Islet of Langerhans (tissue), 1 donor: ENCODE measurements around the gene TSPAN14.

Source experiments
- FAIRE-seq: peaks from one replicate; lab custom pipeline; 2011; peaks lifted over from hg19 to GRCh38; lab: Jason Lieb, UNC

The TSPAN14 gene

DNA sequence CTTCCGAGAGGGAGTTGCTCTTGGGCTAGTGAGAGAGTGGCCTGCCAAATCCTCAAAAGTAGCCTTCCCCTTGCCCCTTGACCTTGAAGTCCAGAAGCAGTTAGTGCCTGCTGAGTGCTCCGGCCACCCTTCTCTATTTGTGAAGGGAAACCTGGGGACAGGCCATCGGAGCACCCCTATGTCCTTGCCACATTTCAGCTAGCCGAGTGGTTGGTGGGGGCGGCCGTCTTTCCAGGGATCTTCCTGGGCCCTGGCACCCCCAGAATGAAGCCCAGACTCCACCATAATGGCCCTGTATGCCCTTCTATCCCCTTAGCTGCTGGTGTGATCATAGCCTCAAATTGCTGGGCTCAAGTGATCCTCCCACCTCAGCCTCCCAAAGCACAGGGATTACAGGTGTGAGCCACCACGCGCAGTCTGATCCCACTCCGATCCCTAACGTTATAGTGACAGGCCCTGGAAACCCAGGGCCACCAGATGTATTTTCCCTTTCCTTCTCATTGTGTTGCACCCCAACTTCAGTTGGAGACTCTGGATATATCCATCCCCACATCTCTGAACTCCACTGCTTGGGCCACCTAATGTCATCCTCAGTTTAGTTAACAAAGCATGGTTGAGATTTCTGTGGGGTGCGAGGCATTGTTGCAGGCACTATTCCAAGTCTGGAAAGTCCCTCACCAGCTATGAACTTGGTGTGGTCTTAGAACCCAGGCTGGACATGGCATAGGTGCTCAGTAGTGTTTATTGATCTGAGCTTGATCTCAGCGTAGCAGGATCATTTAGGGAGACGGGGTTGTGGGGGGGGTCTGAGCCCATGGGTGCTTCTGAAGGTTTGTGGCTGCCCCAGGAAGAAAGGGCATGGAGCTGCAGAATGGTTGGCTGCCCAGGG lies 1.6 kb downstream of the TSPAN14 start:
- FAIRE-seq: no peak

DNA sequence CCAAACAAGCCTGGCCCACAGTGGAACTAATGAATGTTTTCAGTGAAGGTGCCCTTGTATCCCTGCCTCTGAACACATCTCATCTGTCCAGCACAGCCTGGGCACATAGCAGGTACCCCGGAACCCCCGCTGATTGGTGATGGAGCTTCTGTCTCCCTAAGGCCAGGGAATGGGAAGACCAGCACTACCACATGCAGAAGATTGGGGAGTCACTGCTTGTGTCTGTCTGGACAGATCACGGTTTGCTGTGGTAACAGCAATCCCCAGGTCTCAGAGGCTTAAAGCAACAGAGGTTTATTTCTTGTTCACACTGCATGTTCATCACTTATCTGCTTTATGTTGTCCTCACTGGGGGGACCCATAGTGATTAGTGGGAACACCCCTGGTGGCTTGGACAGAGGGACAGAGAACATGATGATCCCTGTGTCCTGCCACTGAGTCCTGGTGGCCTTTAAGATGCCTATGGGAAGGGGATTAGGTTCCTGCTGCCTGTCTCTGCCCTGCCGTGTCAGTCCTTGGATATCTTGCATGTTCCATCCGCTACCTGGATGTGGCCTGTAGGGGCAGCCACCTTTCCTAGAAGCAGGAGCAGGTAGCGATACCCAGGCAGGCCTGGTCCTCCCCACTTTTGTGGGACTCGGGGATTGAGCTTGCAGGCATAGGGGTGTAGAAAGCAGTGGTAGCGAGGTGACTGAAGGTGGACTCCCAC lies 3.6 kb downstream of the TSPAN14 start:
- no peak for FAIRE-seq

GRCh38 chr10:80458263-80458625 lies 4.1 kb downstream of the TSPAN14 start:
- no peak for FAIRE-seq

- no peak for FAIRE-seq
These were observed 4.5 kb downstream of the TSPAN14 start for GRCh38 chr10:80458638-80459037.

DNA sequence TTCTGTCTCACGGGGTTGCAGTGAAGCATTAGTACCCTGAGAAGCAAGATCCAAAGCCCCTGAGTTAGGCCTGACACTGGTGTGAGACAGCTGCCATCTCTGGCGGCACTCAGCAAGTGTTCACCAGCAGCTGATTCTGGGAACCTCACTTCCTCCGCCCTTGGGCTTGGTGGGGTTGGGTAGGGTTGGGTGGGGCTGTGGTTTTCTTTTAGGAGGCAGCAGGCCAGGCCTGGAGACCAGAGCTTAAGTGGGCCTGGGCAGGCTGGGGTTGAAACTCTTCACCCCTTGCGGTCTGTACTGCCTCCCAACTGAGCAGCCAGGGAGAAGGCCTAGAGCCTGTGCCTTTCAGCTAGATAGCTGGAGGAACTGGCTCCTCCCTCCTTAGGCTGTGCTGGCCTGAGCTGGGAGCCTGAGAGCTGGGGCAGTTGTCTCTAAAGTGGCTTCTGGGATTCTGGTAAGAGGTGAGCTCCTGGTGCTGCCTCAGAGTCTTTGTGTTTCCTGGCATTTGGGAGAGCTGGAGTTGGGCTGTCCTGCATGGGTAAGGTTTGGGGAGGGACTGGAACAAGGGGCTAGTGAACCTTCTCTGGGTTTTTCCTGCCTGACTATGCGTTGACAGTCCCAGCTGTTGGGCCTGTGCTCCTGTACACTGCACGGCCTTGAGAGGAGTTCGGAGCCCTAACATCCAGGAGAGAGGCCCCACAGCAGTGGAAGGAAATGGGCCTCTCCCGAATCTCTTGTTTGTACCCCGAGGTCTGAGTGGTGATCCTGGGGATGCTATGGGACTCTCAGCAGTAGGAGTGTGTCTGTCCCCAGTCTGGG lies 5.1 kb downstream of the TSPAN14 start:
- FAIRE-seq: no peak

GRCh38 chr10:80460399-80461207 lies 6.5 kb downstream of the TSPAN14 start:
- no peak for FAIRE-seq

- no peak for FAIRE-seq
These were observed 7.4 kb downstream of the TSPAN14 start for GRCh38 chr10:80461208-80462183.

DNA sequence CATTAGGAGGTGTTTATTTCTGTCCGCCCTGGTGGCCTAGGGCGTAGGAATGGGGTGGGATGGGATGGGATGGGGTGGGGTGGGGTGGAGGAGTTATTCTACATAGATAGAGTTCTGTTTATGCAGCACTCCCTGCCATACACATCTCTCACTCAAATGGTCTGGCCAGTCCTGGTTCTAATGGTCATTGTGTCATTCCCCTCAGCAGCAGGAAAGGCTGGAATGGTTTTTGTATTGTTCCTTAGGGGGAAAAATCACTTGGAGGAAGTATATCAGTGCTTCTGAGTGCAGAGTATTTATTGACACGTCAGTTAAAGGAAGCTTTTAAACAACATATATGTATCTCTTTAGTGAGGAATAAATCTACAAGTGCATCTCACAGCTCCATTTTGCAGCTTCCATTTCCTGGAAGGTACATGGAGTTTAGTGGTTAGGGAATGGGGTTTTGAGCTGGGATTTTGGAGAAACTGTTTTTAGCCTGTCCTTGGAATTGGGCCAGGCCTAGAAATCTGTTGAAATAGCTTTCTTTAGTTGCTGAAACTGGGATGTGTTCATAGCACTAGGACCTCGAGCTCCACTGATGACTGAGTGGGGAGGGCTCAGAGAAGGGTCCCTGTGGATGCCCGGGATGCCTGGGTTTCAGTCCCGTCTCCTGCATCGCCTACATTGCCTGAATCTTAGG lies 8.3 kb downstream of the TSPAN14 start:
- FAIRE-seq: no peak

GRCh38 chr10:80462981-80463741 lies 9.1 kb downstream of the TSPAN14 start:
- no peak for FAIRE-seq

DNA sequence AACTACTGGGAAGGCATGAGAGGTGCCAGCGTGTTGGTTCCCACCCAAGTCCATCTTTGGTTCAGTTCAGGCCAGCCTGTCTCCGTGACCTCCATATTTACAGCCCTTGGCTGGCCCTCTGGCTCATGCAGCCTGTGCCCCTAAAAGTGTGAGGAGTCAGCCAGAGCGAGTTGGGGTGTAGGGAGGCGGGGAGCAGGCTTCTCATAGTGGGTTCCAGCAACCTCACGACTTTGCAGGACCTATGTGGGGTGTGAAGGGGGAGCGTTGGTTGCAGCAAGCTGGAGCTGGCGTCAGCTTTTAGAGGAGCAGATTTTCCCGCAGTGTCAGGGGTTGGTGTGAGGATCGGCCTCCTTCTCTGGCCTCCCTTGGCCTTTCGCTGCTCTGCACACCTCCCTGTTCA lies 9.8 kb downstream of the TSPAN14 start:
- no peak for FAIRE-seq

DNA sequence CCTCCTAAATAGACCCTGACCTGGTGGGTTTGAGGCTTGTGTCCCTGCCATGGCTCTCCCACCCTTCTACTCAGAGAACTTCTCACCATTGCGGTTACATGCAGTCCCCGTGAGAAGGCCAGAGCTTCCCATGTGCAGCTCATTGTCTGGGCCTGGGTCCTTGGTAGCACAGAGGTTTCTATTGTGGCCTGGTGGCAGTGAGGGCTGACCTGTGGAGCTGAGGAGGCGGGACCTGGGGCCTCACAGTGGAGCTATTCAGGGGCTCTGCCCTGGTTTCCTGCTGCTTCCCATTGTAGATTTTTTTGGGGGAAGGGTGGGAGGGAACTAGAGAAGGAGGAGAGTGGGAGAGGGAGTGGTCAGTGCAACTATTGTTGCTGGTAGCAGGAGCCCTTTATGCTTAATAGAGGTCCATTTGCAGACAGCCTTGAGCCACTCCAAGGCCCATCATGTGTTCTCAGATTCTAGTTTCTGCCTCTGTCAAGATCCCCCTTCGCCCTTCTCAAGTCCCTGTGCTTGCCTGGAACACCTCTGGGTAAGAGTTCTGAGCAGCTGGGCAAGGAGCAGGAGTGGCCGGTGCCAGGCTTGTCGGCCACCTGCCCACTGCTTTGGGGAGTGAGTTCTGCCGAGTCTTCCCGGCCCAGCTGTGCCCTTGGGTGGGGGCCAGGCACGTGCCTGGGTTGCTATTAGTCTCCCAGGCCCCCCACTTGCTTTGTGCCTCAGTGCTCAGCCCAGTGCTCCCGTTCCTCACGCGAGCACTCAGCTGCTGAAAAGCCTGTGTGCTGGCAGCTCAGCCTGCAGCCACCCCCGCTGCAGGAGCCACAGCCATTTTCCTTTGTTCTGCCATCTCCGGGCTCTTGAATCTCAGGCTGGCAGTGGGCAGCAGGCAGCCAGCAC lies 10.7 kb downstream of the TSPAN14 start:
- FAIRE-seq: no peak

DNA sequence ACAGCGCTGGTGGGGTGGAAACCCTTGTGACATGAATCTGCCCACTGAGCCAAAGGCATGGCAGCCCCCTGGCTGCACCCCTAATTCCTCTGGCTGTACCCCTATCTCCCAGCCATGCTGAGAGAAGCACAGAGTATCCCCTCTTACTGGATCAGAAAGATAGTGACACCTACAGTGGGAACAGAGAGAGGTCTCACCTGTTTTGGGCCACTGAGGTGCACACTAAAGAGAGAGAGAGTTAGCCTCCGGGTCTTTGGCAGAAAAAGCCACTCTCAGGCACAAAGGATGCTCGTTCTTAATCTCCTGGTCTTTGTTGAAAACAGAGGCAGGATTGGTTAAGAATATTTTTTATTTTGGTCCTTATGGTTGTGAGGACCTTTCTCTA lies 11.3 kb downstream of the TSPAN14 start:
- FAIRE-seq: no peak

- FAIRE-seq: no peak
These were observed 11.9 kb downstream of the TSPAN14 start for GRCh38 chr10:80465839-80466590.

- no peak for FAIRE-seq
These were observed 12.7 kb downstream of the TSPAN14 start for GRCh38 chr10:80466724-80467326.

DNA sequence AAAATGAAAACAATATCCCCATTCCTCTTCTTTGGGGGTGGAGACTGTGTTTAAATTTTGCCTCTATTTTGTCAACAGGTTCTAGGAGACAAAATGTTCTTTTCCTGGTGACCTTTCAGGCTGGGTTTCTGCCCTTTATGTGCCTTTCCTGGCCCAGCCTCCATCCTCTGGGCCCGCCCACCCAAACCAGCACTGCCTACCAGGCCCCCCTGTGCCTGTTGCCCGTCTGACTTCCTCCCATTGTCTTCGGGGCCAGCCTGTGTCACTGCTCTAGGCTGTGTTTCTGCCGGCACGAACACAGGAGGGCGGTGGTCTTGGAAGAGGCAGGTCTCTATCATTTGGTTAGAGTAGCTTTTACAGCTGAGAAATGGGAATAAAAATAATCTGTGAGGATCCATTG lies 13.9 kb downstream of the TSPAN14 start:
- FAIRE-seq: no peak

DNA sequence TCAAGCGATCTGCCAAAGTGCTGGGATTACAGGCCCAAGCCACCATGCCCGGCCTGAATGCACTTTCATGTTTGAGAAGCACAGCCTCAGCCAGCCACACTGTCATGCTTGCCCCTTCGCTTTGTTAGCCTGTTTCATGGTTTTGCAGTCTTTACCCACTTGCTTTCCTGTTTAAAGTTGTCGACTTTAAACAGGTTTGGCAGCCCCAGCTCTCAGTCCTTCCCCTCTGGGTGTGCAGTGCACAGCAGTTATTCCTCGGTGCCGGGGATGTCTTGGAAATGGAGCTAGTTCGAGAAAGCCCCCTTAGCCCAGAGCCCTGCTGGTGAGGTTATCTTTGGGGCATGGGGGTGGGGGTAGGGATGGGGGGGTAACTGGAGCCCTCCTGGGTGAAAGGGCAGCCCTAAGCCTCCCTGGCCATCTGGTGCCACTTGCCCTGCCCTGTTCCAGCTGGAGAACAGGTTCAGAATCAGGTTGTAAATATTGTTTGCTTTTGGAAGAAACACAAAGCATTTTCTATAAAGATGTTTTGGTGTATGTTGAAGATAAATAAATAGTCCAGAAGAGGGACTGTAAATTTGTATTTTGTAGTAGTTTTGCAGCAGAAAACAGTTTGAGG lies 14.8 kb downstream of the TSPAN14 start:
- no peak for FAIRE-seq

- no peak for FAIRE-seq
These were observed 16.2 kb downstream of the TSPAN14 start for GRCh38 chr10:80470266-80470665.
